HG03378 (cell line): ENCODE data around the gene EFHD2.
"Not testable (repeated sequence)": the region's sequence is repeated elsewhere in the genome, so short reads cannot be mapped to it uniquely, and the experiment has no call there.

Experiments
- ATAC-seq: cut with Tn5 transposase; IDR thresholded peaks from one replicate; pipeline ENCODE4 v1.9.1; 2021; ENCODE audit warnings: mild to moderate bottlenecking, moderate library complexity; ENCODE audit not compliant: unreplicated experiment

Gene EFHD2

DNA sequence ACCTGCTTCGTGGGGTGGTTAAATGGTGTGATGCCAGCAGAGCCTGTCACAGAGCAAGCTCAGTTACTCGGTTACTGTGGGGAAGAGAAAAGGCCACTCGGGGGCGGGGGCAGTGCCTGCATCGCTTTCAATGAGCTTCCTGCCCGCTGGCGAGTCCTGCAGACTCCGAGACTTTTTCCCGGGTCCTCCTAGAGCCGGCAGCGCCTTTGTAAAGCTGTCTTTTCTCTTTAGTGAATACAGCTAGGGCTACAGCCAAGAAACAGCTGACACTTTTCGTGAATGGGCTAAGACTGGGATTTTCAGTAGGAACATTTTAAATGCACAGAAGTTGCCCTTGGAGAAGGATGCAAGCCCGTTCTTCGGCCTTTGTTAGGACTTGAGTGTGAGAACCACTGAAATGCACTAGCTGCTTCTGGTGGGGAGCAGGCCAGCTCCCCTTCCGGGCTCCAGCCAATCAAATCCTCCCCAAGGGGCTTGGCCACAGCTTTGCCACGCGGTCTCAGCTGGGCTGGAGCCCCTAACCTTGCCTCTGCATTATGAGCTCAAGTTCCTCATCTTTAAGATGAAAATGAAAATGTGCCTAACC, 23.4 kb upstream of the EFHD2 start:
- no peak for ATAC-seq

DNA sequence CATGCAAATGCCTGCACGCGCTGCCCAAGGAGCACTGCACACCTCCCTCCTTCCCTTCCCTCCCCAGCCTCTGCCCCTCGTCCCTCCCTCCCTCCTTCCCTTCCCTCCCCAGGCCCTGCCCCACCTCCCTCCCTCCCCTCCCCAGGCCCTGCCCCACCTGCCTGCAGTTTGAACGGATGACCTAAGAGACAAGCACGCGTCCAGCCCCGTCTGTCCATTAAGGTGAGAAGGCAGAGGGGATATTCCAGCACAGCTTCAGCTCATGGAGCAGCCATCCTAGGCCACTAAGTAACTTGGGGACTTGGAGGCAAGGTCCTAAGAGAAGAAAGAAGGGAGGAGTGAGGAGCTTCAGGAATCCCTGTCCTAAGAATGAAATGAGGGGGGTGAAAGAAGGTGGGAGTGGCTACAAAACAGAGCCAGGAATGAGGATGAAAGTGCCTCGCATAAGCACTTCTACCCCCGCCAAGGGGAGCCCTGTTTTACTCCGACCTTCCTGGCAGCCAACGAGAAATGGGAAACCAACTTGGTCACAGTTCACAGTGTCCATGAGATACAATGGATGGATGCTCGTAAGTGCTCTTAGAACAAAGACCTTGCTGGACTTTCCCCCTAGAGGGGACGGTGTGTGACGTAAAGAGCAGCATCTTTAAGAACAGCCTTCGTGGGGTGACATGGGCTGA, 21.3 kb upstream of the EFHD2 start:
- no peak for ATAC-seq

DNA sequence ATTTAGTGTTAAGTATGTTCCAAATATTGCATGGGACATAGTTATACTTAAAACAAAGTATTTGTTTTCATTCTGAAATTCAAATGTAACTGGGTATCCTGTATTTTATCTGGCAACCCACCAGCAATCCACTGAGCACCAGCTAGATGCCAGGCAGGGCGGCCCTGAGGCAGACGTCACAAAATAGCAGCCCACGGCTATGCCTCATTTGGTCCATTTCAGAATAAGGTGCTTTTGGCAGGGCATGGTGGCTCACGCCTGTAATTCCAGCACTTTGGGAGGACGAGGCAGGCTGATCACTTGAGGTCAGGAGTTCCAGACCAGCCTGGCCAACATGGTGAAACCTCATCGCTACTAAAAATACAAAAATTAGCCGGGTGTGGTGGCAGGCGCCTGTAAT, 19.9 kb upstream of the EFHD2 start:
- not testable (repeated sequence) for ATAC-seq

DNA sequence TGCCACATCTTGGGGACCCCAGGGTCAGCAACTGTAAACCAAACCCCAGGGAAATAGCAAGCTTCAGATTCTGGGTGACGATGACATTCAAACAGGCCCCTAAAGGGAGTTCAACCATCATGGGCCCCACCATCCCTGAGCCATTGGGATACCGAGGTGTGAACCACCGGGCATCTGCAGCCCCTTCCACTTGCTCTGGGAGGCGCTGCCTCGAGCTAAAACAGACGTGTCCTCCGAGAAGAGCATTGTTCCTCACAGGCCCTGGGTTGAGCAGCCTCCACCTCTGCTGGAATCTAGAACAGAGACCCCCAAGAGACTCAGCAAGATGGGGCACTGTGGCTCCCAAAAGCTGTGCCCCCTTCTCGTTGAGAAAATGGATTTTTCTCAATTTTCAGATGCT, 19.0 kb upstream of the EFHD2 start:
- no peak for ATAC-seq

DNA sequence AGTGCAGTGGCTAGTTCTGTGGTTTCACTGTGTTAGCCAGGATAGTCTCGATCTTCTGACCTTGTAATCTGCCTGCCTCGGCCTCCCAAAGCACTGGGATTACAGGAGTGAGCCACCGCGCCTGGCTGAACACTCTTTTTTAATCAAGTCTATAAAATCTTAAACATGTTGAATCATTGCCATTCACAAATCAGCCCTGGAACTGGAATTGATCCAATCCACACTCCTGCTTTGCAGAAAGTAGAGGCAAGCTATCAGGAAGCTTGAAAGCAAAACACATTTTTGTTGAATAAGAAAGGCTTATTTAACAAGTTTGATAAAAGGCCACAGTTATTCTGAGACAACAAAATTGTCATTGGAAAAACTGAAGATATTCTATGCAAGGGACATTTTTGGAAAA, 18.3 kb upstream of the EFHD2 start:
- ATAC-seq: no peak

DNA sequence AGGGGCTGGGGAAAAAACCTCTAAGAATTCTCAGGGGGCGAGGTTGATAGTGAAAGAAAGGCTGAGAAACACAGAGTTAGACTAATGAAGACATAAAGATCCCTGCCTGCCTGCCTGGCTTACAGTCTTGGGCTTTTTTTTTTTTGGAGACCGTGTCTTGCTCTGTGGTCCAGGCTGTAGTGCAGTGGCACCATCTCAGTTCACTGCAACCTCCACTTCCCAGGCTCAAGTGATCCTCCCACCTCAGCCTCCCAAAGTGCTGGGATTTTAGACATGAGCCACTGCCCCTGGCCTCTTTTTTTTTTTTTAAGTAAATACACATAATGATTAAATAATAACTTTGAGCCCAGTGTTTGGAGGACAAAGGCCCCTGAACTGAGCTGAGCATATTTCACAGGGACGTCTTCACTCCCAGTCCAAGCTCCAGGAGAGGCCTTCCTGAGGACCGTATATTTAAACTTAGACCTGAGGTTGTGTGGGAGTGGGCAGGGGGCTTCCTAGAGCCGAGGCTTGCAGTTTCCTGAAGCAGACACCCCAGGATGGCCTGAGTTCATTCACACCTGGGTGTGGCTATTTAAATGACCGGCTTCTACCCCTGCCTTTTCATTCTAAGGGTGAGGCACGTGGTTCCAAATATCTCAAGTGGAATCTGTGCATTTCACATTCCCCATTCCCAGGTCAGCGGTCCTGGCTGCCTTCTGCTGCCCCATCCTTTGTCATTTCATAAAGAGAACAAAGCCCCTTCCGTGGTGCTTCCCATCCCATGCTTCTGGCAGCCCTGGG, 16.0 kb upstream of the EFHD2 start:
- no peak for ATAC-seq

DNA sequence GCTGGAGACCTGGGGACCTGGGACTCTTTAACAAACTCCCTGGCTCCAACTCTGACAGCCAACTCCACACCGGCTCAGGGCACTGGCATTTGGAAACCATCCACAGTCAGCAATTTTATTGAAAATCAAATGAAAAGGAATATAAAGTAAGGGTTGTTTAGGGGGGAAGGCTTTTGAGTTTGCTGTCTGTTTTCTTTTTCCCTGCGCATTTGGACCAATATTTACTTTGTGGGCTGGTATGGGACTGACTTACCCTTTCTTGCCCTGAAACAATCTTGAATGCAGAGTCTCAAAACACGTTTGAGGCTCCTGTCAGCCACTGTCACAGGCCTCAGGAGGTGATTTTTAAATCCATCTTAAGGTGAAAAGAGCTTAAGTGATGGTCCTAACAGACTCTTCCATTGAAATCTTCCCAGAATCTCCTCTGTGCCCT, 15.4 kb upstream of the EFHD2 start:
- ATAC-seq: no peak

DNA sequence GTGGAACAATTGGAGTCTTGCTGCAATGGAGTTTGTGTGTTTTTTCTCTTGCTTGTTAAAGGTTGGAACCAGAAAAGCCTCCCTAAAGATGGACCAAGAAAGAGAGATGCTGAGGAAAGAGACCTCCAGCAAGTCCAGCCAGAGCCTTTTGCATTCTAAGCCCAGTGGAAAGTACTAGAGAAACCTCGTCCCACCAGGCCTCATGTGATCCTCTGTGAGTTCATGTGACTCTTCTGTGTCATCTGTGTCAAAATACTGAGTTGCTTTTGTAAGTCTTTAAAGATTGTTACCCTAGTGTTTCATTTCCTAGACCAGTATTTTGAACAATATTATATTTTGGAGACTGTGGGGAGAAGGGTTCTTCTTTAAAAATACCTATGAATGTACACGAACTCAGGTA, 12.5 kb upstream of the EFHD2 start:
- no peak for ATAC-seq

DNA sequence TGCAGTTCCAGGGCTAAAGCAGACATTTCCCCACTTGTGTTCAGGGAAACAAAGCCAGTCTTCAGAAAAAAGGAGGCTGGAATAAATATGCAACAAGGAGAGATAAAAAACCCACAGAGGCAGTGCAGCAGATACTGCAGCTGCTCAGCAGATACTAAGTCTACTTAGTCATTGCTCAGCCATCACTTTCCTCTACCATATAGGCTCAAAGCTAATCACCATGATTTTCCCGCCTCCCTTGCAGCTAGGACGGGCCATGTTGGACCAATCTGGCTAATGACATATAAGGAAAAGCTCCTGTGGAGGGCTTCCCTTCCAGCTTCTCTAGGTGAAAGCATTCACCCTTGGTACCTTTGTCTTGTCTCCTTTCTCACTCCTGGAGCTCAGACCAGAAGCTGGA, 10.0 kb upstream of the EFHD2 start:
- no peak for ATAC-seq

DNA sequence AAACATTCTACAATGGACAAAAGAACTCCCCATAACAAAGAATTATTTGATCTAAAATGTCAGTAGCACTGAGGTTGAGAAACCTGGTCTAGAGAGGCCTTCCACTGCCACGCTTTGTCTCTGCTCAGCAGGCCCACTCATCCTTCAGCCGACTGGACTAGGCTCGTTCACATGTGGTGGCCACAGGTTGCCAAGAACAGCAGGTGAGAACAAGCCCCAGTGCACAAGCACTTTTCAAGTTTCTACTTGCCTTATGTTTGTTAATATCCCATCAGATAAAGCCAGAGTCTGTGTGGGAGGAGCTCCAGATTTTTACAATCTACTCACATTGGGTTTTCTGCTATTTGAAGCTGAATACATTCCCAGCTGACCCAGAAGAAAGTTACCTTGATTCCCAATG, 9.1 kb upstream of the EFHD2 start:
- no peak for ATAC-seq

DNA sequence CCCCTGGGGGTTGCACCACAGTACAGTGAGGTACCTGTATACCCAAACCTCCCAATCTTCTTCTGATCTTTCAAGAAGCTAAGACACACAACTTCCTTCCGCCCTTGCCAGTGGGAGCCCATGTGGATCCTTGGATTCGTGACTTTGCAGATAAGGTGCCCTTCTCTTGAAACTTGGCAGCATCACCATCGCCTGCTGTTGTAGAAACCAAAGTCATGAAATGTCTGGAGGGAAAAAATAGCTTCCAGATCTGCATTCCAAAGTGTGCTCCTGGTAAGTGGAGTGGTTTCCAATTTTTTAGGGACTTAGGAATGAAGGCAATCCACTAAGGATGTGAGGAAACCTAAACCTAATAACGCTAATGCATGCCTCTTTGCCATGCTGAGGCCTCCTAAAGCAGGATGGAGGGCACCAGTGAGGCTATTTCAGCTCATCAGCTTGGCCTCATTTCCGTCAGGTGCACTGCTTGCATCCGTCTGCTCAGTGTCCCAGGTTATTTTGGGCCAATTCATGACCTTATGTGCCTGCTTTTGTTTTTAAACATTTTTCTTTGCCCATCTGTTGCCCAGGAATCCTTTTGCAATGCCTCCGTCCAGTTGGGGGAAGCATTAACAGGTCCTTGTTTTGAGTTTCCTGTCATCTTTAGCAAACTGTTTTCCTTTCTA, 8.2 kb upstream of the EFHD2 start:
- no peak for ATAC-seq

DNA sequence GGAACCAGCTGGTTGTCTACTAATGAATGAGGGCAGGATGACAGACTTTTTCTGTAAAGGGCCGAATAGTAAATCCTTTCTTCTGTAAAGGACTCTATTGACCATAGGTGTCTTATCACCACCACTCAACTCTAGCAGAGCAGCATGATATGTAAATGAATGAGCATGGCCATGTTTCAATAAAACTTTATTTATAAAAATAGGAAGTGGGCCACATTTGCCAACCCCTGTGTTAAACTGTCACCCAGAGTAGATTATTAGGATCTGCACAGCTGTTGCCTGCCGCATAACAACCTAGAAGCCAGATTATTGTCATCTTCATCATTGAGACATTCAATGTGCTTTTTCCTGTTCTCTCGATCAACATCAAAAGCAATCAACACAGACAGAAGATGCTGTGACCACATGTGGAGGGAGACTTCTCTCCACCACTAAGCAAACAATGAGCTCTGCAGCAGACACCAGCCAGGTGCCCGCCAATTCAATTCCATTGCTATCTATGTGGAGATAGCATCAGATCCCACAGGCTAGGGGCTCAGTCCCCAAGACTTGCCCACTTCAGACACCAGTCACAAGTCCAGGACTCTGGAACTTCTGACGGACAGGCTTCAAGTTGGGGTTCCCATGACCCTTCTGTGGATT, 6.8 kb upstream of the EFHD2 start:
- ATAC-seq: no peak

DNA sequence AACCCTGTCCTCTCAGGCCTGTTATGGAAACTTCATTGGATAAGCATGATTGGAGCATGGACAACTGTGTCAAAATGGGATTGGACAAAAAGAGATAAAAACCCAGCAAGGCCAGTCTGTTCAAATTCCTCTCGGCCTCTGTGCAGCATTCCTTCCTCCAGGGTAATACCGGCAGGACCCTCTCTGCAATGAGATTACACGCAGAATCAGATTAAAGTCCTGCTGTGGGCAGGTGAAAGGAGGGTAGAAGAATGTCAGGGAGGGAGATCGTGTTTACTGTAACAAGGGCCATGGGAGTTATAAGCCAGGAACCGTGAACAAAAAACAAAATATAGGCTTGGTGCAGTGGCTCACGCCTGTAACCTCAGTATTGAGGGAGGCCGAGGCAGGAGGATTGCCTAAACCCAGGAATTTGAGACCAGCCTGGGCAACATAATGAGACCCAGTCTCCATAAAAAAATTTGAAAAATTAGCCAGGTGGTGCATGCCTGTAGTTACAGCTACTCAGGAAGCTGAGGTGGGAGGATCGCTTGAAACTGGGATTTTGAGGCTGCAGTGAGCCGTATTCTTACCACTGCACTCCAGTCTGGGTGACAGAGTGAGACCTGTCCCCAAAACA, 5.6 kb upstream of the EFHD2 start:
- ATAC-seq: no peak

DNA sequence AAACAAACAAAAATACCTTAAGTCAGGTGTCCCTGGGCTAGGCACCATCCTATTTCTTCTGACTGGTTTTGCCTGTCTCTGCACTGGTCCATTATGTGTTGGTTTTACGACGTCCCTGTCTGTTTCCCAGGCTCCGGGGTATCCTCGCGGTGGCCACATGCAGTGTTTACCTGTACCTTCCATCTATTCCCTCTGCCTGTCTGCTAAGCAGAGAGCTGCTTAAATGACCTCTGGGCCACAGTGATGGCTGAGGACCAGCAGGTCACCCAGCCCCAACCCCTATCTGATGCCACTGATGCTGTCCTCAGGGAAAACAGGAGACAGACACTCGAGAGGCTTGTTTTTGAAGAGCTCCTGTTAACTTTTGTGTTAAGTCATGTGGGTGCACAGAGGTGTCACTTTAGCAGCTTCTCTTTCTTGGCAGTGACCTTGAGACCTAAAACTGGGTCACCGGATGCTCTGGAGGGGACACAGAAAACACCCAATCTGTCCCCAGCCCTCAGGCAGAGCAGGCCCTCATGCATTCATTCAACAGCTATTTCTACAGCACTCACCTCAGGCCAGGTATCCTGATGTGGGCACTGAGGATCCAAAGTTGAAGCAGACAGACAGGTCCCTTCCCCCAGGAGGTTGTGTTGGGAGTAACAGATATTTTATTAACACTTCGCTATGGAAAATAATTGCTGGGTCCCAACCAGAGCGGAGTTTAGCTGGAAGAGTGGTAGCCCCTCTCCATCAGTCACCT, 4.4 kb upstream of the EFHD2 start:
- ATAC-seq: no peak

DNA sequence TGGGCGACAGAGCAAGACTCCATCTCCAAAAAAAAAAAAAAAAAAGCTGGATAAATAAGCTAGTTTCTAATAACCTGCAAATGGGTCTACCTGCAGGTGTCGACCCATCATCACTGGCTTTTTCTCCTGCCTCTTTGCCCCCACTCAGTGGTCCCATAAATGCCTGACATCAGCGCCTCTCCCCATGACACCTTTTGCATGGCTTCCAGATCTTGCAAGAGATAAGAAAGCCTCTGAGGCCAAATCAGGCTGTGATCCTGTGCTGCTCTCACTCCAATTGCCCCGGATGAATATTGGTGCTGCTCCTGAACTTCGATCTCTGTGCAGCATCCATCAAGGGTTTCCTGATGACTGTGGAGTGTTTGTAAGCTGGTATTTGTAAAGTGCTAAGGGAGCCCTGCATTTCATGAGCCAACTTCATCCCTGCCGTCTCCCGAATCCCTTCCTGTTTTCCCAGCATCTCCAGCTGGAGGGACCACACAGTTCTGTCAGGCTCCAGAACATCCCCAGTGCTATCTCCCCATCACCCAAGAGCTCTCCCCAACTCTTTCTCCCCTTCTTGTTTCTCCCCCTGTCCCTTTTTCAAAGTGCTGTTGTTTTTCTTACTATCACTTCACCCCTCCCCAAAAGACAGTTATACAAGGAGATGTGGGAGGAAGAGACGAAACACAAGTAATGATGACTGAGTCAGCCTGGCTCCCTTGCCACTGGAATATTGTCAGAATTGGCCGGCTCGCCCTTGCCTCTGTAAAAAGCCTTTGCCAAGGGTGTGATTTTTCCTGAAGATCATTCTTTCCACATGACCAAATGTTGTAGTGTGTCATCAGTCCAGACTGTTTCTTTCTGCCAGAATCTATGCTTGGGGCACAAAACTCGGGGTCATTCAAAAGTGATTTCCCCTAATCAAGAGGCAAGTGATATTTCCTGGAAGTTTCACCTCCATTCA, 2.8 kb upstream of the EFHD2 start:
- no peak for ATAC-seq

DNA sequence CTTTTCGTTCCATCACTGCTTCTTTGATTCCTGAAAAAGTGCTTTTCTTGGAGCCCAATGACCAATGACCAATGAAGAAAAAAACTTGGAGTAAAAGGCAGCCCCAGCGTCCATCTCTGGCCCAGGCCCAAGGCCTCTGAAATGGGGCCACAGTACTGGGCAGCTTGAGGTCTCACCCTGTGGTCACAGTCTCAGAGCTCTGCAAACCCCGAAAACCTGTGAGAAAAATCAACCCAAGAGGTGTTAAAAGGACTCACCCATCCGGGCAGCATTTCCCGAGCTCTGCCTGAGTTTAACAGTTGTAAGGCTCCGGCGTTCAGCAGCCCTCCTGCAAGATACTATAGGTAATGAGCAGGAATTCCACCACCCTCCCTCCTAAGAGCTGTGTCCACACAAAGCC, 2.1 kb upstream of the EFHD2 start:
- no peak for ATAC-seq

DNA sequence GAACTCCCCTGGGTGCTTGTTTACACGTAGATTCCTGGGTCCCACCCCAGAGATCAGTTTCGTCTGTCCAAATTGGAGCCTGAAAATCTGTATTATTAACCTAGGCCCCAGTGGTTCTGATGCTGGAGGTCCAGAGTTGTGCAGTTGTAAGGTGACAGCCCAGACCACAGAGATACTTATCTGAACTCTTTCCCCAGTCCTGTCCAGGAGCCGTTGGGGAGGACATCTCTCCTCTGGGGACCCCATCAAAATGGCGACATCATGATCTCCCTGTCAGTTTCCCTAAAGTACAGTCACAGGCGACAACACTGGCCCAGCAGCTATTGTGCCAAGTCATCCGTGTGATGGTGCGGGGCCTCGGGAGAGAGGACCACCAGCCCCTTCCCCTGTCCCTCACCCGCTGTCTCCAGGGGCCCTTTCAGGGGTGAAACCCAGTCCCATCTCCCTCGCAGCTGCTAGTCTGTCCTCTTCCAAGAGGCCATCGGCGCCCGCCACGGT, 749 bp upstream of the EFHD2 start:
- no peak for ATAC-seq

DNA sequence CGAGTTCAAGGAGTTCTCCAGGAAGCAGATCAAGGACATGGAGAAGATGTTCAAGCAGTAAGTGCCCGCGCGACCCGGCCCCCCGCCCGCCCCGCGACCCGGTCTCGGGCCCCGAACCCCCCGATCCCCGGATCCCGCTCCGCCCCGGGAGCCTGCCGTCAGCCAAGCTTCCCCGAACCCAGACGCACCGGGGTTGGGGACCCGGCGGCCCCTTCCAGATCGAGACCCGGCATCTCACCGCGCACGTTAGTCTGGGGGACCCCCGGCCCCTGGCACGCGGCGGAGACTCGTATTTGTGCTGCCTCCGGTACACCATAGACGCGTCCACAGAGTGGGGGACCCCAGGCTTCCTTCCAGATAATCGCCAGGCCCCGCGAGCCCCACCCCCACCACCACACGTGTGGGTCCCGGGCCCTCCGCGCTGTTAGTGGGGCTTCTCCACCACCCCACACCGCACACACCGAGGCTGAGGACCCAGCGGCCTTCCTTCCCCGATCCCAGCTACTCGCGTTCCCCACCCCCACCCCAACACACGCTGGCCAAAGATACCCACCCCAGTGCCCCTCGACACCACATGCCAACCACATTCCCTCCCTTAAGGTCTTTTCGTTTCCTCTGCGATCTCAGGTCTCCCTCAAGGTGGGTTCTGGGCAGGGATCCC, 665 bp downstream of the EFHD2 start:
- no peak for ATAC-seq
